GM23338 (cell line): ENCODE measurements around the gene AQP5. TPM values are rescaled to one million over a fixed set of nuclear protein-coding genes. Genes with fewer than 3 reads are reported as not detected.

Source experiments
- ATAC-seq: fragments of 200-7000 bp; cut with Tn5 transposase; 3 replicates; pipeline ENCODE4 v1.9.1; 2020
- DNase-seq: peaks from one replicate; pipeline ENCODE4 v3.0.0-alpha.2; 2015; ENCODE audit warnings: low spot score
- H2AFZ ChIP-seq: fragments of 200-600 bp; sonication (generic); 2 replicates; pipeline ENCODE4 v1.8.0; 2016; ENCODE audit warnings: antibody characterized with exemption, mild to moderate bottlenecking, moderate library complexity
- H3F3A ChIP-seq: fragments of 200-600 bp; sonication (generic); replicated peaks from 2 replicates; pipeline ENCODE4 v1.8.0; 2017; ENCODE audit warnings: antibody characterized with exemption, mixed run types, low read depth
- H3K27ac ChIP-seq: fragments of 200-600 bp; sonication (generic); 2 replicates; pipeline ENCODE4 v1.6.1; 2016; ENCODE audit warnings: low read depth
- H3K27me3 ChIP-seq: fragments of 200-600 bp; sonication (generic); 2 replicates; pipeline ENCODE4 v1.8.0; 2016; ENCODE audit warnings: mild to moderate bottlenecking, mixed run types, moderate library complexity; ENCODE audit not compliant: insufficient read depth
- H3K36me3 ChIP-seq: fragments of 200-600 bp; sonication (generic); 2 replicates; pipeline ENCODE4 v1.8.0; 2016; ENCODE audit warnings: mild to moderate bottlenecking; ENCODE audit not compliant: insufficient read depth
- H3K4me1 ChIP-seq: fragments of 200-600 bp; sonication (generic); 2 replicates; pipeline ENCODE4 v1.8.0; 2016; ENCODE audit warnings: mild to moderate bottlenecking, moderate library complexity; ENCODE audit not compliant: insufficient read depth
- H3K4me2 ChIP-seq: fragments of 200-600 bp; sonication (generic); 2 replicates; pipeline ENCODE4 v1.7.1; 2017; ENCODE audit warnings: mixed run types
- H3K4me3 ChIP-seq: fragments of 200-600 bp; sonication (generic); 2 replicates; pipeline ENCODE4 v1.6.1; 2016; ENCODE audit warnings: mixed run types
- H3K79me2 ChIP-seq: fragments of 200-600 bp; sonication (generic); replicated peaks from 2 replicates; pipeline ENCODE4 v1.8.0; 2017; ENCODE audit warnings: mild to moderate bottlenecking; ENCODE audit not compliant: insufficient read depth
- H3K9me2 ChIP-seq: fragments of 200-600 bp; sonication (generic); 2 replicates; pipeline ENCODE4 v1.8.0; 2017; ENCODE audit not compliant: insufficient read depth
- H4K20me1 ChIP-seq: fragments of 200-600 bp; sonication (generic); replicated peaks from 2 replicates; pipeline ENCODE4 v1.8.0; 2017; ENCODE audit warnings: mild to moderate bottlenecking; ENCODE audit not compliant: insufficient read depth
- H3K27ac Mint-ChIP-seq: 2 replicates; pipeline ENCODE4 v1.8.0; 2020; ENCODE audit warnings: inconsistent platforms, mild to moderate bottlenecking, moderate library complexity, mixed read lengths
- H3K27me3 Mint-ChIP-seq: 3 replicates; pipeline ENCODE4 v1.8.0; 2022; ENCODE audit warnings: low read depth, mild to moderate bottlenecking, moderate library complexity, mixed read lengths, inconsistent platforms; ENCODE audit not compliant: insufficient read depth, poor library complexity
- H3K36me3 Mint-ChIP-seq: 3 replicates; pipeline ENCODE4 v1.8.0; 2021; ENCODE audit warnings: low read depth, mild to moderate bottlenecking, inconsistent platforms, moderate library complexity, mixed read lengths
- H3K4me1 Mint-ChIP-seq: 3 replicates; pipeline ENCODE4 v1.8.0; 2020; ENCODE audit warnings: mild to moderate bottlenecking, inconsistent platforms, mixed read lengths
- H3K4me3 Mint-ChIP-seq: 3 replicates; pipeline ENCODE4 v1.8.0; 2021; ENCODE audit warnings: moderate library complexity, mild to moderate bottlenecking, inconsistent platforms, mixed read lengths
- H3K9me3 Mint-ChIP-seq: 3 replicates; pipeline ENCODE4 v1.8.0; 2020; ENCODE audit warnings: moderate library complexity, mild to moderate bottlenecking, inconsistent platforms, mixed read lengths
- EZH2 ChIP-seq: fragments of 200-600 bp; sonication (generic); IDR thresholded peaks from one replicate; pipeline ENCODE4 v1.8.0; 2017; ENCODE audit warnings: antibody characterized with exemption, mild to moderate bottlenecking, low read depth; ENCODE audit not compliant: unreplicated experiment
- JUNB ChIP-seq: IDR thresholded peaks from one replicate; pipeline ENCODE4 v1.6.1; 2016; ENCODE audit warnings: antibody characterized with exemption; ENCODE audit not compliant: unreplicated experiment
- NANOG ChIP-seq: IDR thresholded peaks from 2 replicates; pipeline ENCODE4 v1.6.1; 2016; ENCODE audit warnings: antibody characterized with exemption, borderline replicate concordance
- POLR2AphosphoS5 ChIP-seq: IDR thresholded peaks from 2 replicates; pipeline ENCODE4 v1.6.1; 2016; ENCODE audit warnings: antibody characterized with exemption, low read depth
- STAT1 ChIP-seq: IDR thresholded peaks from one replicate; pipeline ENCODE4 v1.6.1; 2016; ENCODE audit warnings: antibody characterized with exemption; ENCODE audit not compliant: unreplicated experiment
- ZNF114 ChIP-seq: fragments of 250-450 bp; sonication (Bioruptor Pico); IDR thresholded peaks from 2 replicates; pipeline ENCODE4 v1.5.0; 2020; ENCODE audit warnings: mild to moderate bottlenecking, moderate library complexity
- ZNF331 ChIP-seq: fragments of 250-450 bp; sonication (Bioruptor Pico); IDR thresholded peaks from 2 replicates; pipeline ENCODE4 v1.5.0; 2020; ENCODE audit warnings: low read depth, mild to moderate bottlenecking, moderate library complexity
- polyA plus RNA-seq: library from polyadenylated mRNA; unstranded; fragments of >200 nt; fragmentation: Nextera tagmentation; extraction: Ambion mirVana; gene quantifications from 2 replicates; pipeline ENCODE4 v1.2.1, GENCODE V29; 2016
- total RNA-seq: library from RNA; depleted of rRNA; stranded (reverse); fragments of >200 nt; shearing (Covaris generic); gene quantifications from 2 replicates; pipeline ENCODE4 v1.2.3, GENCODE V29; 2014
- TF ChIP-seq, protein P1 (sequence below): IDR thresholded peaks from one replicate; pipeline ENCODE4 v1.6.1; 2018; ENCODE audit warnings: antibody characterized with exemption; ENCODE audit not compliant: unreplicated experiment
- TF ChIP-seq, protein P2 (sequence below): IDR thresholded peaks from 2 replicates; pipeline ENCODE4 v1.6.1; 2016; ENCODE audit warnings: antibody characterized with exemption
- TF ChIP-seq, protein P3 (sequence below), 2 experiments: fragments of 200-600 bp in 1 of 2; sonication (generic) in 1 of 2; conservative IDR thresholded peaks; 2 replicates each; pipeline versions ENCODE4 v1.5.1 to v1.6.1; 2016 to 2017; ENCODE audit warnings: antibody characterized with exemption in 2 of 2, low read depth in 2 of 2, mild to moderate bottlenecking in 2 of 2, moderate library complexity in 1 of 2
- TF ChIP-seq, protein P4 (sequence below): fragments of 250-450 bp; sonication (Bioruptor Pico); IDR thresholded peaks from 2 replicates; pipeline ENCODE4 v1.5.0; 2020; ENCODE audit warnings: mild to moderate bottlenecking, moderate library complexity

The AQP5 gene
- total and polyA plus RNA-seq, 2 experiments from 2014 or later = 1.3 to 2.2 TPM

DNA sequence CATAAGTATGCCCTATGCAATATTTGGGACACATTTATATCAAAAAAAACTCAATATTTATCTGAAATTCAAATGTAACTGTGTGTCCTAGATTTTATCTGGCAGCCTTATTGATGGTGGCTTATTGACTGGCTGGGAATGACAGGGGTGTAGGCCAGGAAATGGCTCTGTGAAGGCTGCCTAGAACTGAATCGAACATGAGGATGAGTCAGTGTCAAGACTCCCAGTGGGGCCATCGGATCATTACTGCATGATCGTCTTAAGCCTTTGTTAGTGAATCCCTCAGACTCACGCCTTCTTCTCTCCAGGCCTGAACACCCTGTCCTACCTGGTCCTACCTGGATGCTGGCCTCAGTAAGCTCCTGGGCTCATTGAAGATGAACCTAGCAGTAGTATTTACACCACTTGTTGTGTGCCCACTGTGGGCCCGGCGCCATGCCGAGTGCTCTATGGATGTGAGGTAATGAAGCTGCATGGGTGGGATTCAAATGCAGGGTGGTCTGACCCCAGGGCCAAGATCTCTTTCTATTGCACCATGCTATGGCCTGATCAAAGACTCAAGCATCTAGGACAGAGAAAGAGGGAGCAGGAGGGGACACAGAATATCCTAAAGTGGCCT is 36.9 kb upstream of the AQP5 start:
- no peak overlapping the region for H3K4me3 Mint-ChIP-seq
- H3K36me3 Mint-ChIP-seq = no peaks in the 10 kb centered on the region
- Histone ChIP-seq H3F3A (no peaks in the 10 kb centered on the region), H3K9me2 (no peaks in the 10 kb centered on the region), H3K4me2 (no peak overlapping the region), H3K4me1 (no peaks in the 10 kb centered on the region), H2AFZ (no peak overlapping the region), H4K20me1 (no peaks in the 10 kb centered on the region), H3K36me3 (no peaks in the 10 kb centered on the region), H3K27me3 (no peaks in the 10 kb centered on the region), H3K4me3 (no peak overlapping the region), H3K27ac (no peak overlapping the region), H3K79me2 (no peaks in the 10 kb centered on the region)
- TF ChIP-seq POLR2AphosphoS5 (no peak), ZNF114 (CRISPR knock-in tag) (no peak), JUNB (no peak), NANOG (no peak), ZNF331 (CRISPR knock-in tag) (no peak), STAT1 (no peak), EZH2 (no peak)
- TF ChIP-seq, protein P1, sequence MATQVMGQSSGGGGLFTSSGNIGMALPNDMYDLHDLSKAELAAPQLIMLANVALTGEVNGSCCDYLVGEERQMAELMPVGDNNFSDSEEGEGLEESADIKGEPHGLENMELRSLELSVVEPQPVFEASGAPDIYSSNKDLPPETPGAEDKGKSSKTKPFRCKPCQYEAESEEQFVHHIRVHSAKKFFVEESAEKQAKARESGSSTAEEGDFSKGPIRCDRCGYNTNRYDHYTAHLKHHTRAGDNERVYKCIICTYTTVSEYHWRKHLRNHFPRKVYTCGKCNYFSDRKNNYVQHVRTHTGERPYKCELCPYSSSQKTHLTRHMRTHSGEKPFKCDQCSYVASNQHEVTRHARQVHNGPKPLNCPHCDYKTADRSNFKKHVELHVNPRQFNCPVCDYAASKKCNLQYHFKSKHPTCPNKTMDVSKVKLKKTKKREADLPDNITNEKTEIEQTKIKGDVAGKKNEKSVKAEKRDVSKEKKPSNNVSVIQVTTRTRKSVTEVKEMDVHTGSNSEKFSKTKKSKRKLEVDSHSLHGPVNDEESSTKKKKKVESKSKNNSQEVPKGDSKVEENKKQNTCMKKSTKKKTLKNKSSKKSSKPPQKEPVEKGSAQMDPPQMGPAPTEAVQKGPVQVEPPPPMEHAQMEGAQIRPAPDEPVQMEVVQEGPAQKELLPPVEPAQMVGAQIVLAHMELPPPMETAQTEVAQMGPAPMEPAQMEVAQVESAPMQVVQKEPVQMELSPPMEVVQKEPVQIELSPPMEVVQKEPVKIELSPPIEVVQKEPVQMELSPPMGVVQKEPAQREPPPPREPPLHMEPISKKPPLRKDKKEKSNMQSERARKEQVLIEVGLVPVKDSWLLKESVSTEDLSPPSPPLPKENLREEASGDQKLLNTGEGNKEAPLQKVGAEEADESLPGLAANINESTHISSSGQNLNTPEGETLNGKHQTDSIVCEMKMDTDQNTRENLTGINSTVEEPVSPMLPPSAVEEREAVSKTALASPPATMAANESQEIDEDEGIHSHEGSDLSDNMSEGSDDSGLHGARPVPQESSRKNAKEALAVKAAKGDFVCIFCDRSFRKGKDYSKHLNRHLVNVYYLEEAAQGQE = no peak
- TF ChIP-seq, protein P2, sequence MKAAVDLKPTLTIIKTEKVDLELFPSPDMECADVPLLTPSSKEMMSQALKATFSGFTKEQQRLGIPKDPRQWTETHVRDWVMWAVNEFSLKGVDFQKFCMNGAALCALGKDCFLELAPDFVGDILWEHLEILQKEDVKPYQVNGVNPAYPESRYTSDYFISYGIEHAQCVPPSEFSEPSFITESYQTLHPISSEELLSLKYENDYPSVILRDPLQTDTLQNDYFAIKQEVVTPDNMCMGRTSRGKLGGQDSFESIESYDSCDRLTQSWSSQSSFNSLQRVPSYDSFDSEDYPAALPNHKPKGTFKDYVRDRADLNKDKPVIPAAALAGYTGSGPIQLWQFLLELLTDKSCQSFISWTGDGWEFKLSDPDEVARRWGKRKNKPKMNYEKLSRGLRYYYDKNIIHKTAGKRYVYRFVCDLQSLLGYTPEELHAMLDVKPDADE = no peak
- TF ChIP-seq, protein P3, sequence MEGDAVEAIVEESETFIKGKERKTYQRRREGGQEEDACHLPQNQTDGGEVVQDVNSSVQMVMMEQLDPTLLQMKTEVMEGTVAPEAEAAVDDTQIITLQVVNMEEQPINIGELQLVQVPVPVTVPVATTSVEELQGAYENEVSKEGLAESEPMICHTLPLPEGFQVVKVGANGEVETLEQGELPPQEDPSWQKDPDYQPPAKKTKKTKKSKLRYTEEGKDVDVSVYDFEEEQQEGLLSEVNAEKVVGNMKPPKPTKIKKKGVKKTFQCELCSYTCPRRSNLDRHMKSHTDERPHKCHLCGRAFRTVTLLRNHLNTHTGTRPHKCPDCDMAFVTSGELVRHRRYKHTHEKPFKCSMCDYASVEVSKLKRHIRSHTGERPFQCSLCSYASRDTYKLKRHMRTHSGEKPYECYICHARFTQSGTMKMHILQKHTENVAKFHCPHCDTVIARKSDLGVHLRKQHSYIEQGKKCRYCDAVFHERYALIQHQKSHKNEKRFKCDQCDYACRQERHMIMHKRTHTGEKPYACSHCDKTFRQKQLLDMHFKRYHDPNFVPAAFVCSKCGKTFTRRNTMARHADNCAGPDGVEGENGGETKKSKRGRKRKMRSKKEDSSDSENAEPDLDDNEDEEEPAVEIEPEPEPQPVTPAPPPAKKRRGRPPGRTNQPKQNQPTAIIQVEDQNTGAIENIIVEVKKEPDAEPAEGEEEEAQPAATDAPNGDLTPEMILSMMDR (conservative IDR thresholded peaks at IDR 0.05; ENCODE audit: low read depth in 2 of 2) = no peak
- TF ChIP-seq, protein P4, sequence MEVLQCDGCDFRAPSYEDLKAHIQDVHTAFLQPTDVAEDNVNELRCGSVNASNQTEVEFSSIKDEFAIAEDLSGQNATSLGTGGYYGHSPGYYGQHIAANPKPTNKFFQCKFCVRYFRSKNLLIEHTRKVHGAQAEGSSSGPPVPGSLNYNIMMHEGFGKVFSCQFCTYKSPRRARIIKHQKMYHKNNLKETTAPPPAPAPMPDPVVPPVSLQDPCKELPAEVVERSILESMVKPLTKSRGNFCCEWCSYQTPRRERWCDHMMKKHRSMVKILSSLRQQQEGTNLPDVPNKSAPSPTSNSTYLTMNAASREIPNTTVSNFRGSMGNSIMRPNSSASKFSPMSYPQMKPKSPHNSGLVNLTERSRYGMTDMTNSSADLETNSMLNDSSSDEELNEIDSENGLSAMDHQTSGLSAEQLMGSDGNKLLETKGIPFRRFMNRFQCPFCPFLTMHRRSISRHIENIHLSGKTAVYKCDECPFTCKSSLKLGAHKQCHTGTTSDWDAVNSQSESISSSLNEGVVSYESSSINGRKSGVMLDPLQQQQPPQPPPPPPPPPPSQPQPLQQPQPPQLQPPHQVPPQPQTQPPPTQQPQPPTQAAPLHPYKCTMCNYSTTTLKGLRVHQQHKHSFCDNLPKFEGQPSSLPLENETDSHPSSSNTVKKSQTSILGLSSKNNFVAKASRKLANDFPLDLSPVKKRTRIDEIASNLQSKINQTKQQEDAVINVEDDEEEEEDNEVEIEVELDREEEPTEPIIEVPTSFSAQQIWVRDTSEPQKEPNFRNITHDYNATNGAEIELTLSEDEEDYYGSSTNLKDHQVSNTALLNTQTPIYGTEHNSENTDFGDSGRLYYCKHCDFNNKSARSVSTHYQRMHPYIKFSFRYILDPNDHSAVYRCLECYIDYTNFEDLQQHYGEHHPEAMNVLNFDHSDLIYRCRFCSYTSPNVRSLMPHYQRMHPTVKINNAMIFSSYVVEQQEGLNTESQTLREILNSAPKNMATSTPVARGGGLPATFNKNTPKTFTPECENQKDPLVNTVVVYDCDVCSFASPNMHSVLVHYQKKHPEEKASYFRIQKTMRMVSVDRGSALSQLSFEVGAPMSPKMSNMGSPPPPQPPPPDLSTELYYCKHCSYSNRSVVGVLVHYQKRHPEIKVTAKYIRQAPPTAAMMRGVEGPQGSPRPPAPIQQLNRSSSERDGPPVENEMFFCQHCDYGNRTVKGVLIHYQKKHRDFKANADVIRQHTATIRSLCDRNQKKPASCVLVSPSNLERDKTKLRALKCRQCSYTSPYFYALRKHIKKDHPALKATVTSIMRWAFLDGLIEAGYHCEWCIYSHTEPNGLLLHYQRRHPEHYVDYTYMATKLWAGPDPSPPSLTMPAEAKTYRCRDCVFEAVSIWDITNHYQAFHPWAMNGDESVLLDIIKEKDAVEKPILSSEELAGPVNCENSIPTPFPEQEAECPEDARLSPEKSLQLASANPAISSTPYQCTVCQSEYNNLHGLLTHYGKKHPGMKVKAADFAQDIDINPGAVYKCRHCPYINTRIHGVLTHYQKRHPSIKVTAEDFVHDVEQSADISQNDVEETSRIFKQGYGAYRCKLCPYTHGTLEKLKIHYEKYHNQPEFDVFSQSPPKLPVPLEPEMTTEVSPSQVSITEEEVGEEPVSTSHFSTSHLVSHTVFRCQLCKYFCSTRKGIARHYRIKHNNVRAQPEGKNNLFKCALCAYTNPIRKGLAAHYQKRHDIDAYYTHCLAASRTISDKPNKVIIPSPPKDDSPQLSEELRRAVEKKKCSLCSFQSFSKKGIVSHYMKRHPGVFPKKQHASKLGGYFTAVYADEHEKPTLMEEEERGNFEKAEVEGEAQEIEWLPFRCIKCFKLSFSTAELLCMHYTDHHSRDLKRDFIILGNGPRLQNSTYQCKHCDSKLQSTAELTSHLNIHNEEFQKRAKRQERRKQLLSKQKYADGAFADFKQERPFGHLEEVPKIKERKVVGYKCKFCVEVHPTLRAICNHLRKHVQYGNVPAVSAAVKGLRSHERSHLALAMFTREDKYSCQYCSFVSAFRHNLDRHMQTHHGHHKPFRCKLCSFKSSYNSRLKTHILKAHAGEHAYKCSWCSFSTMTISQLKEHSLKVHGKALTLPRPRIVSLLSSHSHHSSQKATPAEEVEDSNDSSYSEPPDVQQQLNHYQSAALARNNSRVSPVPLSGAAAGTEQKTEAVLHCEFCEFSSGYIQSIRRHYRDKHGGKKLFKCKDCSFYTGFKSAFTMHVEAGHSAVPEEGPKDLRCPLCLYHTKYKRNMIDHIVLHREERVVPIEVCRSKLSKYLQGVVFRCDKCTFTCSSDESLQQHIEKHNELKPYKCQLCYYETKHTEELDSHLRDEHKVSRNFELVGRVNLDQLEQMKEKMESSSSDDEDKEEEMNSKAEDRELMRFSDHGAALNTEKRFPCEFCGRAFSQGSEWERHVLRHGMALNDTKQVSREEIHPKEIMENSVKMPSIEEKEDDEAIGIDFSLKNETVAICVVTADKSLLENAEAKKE (CRISPR knock-in tag) = no peak
- H3K27ac Mint-ChIP-seq = no peak overlapping the region
- DNase-seq (no peak), ATAC-seq (no peak)
- no peaks in the 10 kb centered on the region; the same call in 2 of the 3 replicates for H3K4me1 Mint-ChIP-seq
- H3K9me3 Mint-ChIP-seq = no peaks in the 10 kb centered on the region
- H3K27me3 Mint-ChIP-seq = peaks cover 8% of the 10 kb centered on the region
